Measurements from ENCODE around the gene ERP44. TPM values are rescaled to one million over a fixed set of nuclear protein-coding genes. Genes with fewer than 3 reads are reported as not detected.
"Not testable (repeated sequence)": the region's sequence is repeated elsewhere in the genome, so short reads cannot be mapped to it uniquely, and the experiment has no call there.

The ERP44 gene
- total RNA-seq, 1 experiment from 2014 or later, result 10.1 TPM

DNA sequence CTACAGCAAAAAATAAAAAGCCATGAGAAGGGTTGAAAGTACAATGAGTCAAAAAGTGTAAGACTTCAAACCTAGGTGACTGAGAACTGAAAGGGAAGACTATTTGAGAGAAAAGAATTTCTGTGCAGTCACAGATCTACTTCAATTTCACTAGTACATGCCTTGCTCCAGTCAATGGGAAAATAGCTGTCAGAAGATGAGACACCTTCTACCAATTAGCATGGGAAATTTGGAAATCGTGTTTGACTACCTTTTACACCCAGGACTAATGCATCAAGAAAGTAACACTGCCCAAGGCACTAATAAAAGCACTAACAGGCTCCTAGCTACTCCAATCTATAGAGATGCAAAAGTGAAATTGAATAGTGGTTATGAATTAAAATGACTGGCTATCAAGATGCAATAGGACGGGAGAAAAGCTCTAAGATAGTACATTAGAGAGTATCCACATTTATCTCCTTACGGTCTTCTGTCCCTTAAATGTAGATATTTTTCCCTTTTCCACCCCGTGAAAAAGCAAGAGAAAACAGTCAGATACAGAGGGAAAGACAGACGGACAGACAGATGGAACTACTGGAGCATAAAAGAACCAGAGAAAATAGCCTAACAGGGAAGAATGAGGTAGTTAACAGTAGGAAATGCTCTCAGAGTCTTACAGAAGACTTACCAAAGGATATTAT, 15.2 kb downstream of the ERP44 start:
- ChIA-PET POLR2A (no interaction called here), CTCF (no interaction called here)
- no peak for TF ChIP-seq SIN3A (IDR thresholded peaks at IDR 0.05; ENCODE audit: borderline replicate concordance, insufficient read depth, low read depth, low read length)
- TF ChIP-seq, protein P1, sequence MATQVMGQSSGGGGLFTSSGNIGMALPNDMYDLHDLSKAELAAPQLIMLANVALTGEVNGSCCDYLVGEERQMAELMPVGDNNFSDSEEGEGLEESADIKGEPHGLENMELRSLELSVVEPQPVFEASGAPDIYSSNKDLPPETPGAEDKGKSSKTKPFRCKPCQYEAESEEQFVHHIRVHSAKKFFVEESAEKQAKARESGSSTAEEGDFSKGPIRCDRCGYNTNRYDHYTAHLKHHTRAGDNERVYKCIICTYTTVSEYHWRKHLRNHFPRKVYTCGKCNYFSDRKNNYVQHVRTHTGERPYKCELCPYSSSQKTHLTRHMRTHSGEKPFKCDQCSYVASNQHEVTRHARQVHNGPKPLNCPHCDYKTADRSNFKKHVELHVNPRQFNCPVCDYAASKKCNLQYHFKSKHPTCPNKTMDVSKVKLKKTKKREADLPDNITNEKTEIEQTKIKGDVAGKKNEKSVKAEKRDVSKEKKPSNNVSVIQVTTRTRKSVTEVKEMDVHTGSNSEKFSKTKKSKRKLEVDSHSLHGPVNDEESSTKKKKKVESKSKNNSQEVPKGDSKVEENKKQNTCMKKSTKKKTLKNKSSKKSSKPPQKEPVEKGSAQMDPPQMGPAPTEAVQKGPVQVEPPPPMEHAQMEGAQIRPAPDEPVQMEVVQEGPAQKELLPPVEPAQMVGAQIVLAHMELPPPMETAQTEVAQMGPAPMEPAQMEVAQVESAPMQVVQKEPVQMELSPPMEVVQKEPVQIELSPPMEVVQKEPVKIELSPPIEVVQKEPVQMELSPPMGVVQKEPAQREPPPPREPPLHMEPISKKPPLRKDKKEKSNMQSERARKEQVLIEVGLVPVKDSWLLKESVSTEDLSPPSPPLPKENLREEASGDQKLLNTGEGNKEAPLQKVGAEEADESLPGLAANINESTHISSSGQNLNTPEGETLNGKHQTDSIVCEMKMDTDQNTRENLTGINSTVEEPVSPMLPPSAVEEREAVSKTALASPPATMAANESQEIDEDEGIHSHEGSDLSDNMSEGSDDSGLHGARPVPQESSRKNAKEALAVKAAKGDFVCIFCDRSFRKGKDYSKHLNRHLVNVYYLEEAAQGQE (IDR thresholded peaks at IDR 0.05; ENCODE audit: insufficient read depth in 1 of 2, low read depth in 2 of 2, low read length in 1 of 2), result no peak
- TF ChIP-seq, protein P2, sequence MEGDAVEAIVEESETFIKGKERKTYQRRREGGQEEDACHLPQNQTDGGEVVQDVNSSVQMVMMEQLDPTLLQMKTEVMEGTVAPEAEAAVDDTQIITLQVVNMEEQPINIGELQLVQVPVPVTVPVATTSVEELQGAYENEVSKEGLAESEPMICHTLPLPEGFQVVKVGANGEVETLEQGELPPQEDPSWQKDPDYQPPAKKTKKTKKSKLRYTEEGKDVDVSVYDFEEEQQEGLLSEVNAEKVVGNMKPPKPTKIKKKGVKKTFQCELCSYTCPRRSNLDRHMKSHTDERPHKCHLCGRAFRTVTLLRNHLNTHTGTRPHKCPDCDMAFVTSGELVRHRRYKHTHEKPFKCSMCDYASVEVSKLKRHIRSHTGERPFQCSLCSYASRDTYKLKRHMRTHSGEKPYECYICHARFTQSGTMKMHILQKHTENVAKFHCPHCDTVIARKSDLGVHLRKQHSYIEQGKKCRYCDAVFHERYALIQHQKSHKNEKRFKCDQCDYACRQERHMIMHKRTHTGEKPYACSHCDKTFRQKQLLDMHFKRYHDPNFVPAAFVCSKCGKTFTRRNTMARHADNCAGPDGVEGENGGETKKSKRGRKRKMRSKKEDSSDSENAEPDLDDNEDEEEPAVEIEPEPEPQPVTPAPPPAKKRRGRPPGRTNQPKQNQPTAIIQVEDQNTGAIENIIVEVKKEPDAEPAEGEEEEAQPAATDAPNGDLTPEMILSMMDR (IDR thresholded peaks at IDR 0.05), result no peak
- no peak for TF ChIP-seq POLR2AphosphoS5 (IDR thresholded peaks at IDR 0.05; ENCODE audit: low read depth, low read length)
- TF ChIP-seq TCF7L2 (IDR thresholded peaks at IDR 0.05; ENCODE audit: low read depth, low read length), result no peak
- H3K9me3 ChIP-seq (ENCODE audit: control insufficient read depth, insufficient read depth, low read depth, low read length), result no peaks in the 10 kb centered on the region
- no peaks in the 10 kb centered on the region for H3K36me3 ChIP-seq (ENCODE audit: control insufficient read depth, insufficient read depth, low read length)
- in situ Hi-C loops (cut with HindIII; ENCODE audit: low pct_unique_long_range_greater_than_20kb, low sequenced_read_pairs) (no loop called here), intact Hi-C loops (cut with micrococcal nuclease; ENCODE audit: unreplicated experiment) (no loop called here)
- H3K27ac ChIP-seq (ENCODE audit: low read length), result no peak overlapping the region
- H3K4me3 ChIP-seq (ENCODE audit: low read depth in 2 of 2, low read length in 2 of 2), result no peak overlapping the region
- no TSS peak for BruUV-seq (replicated peaks)
- no peak for ATAC-seq
- no peak for DNase-seq (ENCODE audit: low read depth, low spot score)
- H3K27me3 ChIP-seq (ENCODE audit: control insufficient read depth, insufficient read depth, low read length), result no peaks in the 10 kb centered on the region
- peaks cover 3% of the 10 kb centered on the region; the same call in 1 of the 2 replicates for H3K4me1 ChIP-seq (ENCODE audit: control insufficient read depth, insufficient read depth, low read length)

DNA sequence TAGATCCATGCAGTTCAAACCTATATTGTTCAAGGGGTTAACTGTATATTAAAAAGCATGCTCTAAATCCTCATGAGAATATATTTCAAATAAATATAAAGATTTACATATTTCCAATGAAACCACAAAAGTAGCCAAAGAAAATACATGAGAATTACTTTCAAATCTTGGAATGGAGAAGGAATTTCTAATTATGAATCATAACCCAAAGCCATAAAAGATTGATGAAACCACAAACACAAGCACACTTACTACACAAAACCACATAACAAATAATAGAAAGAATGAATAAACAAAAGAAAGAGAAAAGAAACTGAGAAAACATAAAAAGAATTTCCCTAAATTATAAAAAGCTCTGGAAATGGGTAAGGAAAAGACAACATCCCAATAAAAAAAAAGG, 16.0 kb downstream of the ERP44 start:
- Histone ChIP-seq H3K27me3 (ENCODE audit: control insufficient read depth, insufficient read depth, low read length) (no peaks in the 10 kb centered on the region), H3K4me1 (ENCODE audit: control insufficient read depth, insufficient read depth, low read length) (no peaks in the 10 kb centered on the region), H3K27ac (ENCODE audit: low read length) (no peak overlapping the region), H3K36me3 (ENCODE audit: control insufficient read depth, insufficient read depth, low read length) (no peaks in the 10 kb centered on the region), H3K9me3 (ENCODE audit: control insufficient read depth, insufficient read depth, low read depth, low read length) (no peaks in the 10 kb centered on the region), H3K4me3 (ENCODE audit: low read depth in 2 of 2, low read length in 2 of 2) (no peak overlapping the region)
- no peak for ATAC-seq
- TF ChIP-seq, protein P1 (IDR thresholded peaks at IDR 0.05; ENCODE audit: insufficient read depth in 1 of 2, low read depth in 2 of 2, low read length in 1 of 2), result no peak
- TF ChIP-seq SIN3A (IDR thresholded peaks at IDR 0.05; ENCODE audit: borderline replicate concordance, insufficient read depth, low read depth, low read length), result no peak
- ChIA-PET POLR2A (no interaction called here), CTCF (no interaction called here)
- no peak for DNase-seq (ENCODE audit: low read depth, low spot score)
- in situ Hi-C loops (cut with HindIII; ENCODE audit: low pct_unique_long_range_greater_than_20kb, low sequenced_read_pairs), result no loop called here
- BruUV-seq (replicated peaks), result no TSS peak
- intact Hi-C loops (cut with micrococcal nuclease; ENCODE audit: unreplicated experiment), result no loop called here

- POLR2A ChIA-PET; DNase-seq (ENCODE audit: low read depth, low spot score); intact Hi-C loops (cut with micrococcal nuclease; ENCODE audit: unreplicated experiment); H3K4me1 ChIP-seq (ENCODE audit: control insufficient read depth, insufficient read depth, low read length); BruUV-seq (replicated peaks); H3K9me3 ChIP-seq (ENCODE audit: control insufficient read depth, insufficient read depth, low read depth, low read length); CTCF ChIA-PET; ATAC-seq; in situ Hi-C loops (cut with HindIII; ENCODE audit: low pct_unique_long_range_greater_than_20kb, low sequenced_read_pairs); H3K27ac ChIP-seq (ENCODE audit: low read length); H3K36me3 ChIP-seq (ENCODE audit: control insufficient read depth, insufficient read depth, low read length); H3K27me3 ChIP-seq (ENCODE audit: control insufficient read depth, insufficient read depth, low read length); H3K4me3 ChIP-seq (ENCODE audit: low read depth in 2 of 2, low read length in 2 of 2): not testable (repeated sequence)
Observed at GRCh38 chr9:100076256-100076655, 22.5 kb downstream of the ERP44 start.

Measured in Panc1 (cell line).